Measurements from ENCODE around the gene EIF2S3.

The EIF2S3 gene

DNA sequence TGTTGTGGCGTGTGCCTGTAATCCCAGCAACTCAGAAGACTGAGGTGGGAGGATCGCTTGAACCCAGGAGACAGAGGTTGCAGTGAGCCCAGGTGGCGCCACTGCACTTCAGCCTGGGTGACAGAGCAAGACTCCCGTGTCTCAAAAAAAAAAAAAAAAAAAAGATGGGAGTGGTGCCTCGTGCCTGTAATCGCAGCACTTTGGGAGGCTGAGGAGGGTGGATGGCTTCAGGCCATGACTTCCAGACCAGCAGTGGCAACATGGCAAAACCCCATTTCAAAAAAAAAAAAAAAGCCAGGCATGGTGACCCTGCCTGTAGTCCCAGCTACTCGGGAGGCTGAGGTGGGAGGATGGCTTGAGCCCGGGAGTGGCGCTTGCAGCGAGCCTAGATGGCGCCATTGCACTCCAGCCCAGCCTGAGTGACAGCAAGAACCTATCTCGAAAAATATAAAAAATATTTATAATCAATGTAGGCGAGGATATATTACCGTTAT, 27.0 kb downstream of the EIF2S3 start:
- Histone ChIP-seq H3K9me3 (ENCODE audit: control insufficient read depth, insufficient read depth, low read length) (no peaks in the 10 kb centered on the region), H3K4me1 (ENCODE audit: insufficient read depth, low read length) (no peaks in the 10 kb centered on the region), H3K9ac (ENCODE audit: low read depth, low read length) (peak overlapping the region; percentile 47; the same call in 1 of the 2 replicates), H3K36me3 (ENCODE audit: insufficient read depth, low read length) (peaks cover 5% of the 10 kb centered on the region; the same call in 1 of the 2 replicates)

DNA sequence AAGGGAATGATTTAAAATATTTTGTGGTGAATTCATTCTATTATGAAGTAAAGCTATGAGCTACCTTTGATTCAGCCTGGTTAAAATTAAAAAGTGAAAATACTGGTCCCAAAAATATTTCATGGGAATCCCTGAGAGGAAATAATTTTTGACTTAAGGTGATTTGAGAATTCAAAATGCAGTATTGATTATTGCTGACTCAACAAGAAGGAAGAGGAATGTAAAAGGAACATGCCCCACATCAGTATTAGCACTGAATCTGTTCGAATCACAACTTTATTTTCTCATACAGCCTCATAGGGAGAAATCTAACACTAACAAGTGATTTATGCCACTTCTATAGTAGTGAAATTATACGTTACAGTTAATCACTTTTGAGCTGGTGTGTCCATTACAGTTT, 27.7 kb downstream of the EIF2S3 start:
- H3K9ac ChIP-seq (ENCODE audit: low read depth, low read length), result no peak overlapping the region
- no peaks in the 10 kb centered on the region for H3K9me3 ChIP-seq (ENCODE audit: control insufficient read depth, insufficient read depth, low read length)
- no peaks in the 10 kb centered on the region for H3K4me1 ChIP-seq (ENCODE audit: insufficient read depth, low read length)
- H3K36me3 ChIP-seq (ENCODE audit: insufficient read depth, low read length), result peaks cover 1% of the 10 kb centered on the region; the same call in 1 of the 2 replicates

DNA sequence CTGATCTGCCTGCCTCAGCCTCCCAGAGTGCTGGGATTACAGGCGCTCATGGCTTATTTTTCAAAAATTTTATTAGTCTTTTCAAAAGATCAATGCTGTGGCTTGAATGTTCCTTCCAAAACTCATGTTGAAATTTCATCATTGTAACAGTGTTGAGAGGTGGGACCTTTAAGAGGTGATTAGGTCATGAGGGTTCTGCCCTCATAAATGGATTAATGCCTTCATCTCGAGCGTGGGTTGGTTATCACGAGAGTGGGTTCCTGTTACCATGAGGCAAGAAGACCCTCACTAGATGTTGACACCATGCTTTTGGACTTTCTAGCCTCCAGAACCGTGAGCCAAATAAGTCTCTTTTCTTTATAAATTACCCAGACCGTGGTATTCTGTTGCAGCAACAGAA, 30.3 kb downstream of the EIF2S3 start:
- Histone ChIP-seq H3K9me3 (ENCODE audit: control insufficient read depth, insufficient read depth, low read length) (no peaks in the 10 kb centered on the region), H3K4me1 (ENCODE audit: insufficient read depth, low read length) (no peaks in the 10 kb centered on the region), H3K36me3 (ENCODE audit: insufficient read depth, low read length) (no peaks in the 10 kb centered on the region), H3K9ac (ENCODE audit: low read depth, low read length) (no peak overlapping the region)

DNA sequence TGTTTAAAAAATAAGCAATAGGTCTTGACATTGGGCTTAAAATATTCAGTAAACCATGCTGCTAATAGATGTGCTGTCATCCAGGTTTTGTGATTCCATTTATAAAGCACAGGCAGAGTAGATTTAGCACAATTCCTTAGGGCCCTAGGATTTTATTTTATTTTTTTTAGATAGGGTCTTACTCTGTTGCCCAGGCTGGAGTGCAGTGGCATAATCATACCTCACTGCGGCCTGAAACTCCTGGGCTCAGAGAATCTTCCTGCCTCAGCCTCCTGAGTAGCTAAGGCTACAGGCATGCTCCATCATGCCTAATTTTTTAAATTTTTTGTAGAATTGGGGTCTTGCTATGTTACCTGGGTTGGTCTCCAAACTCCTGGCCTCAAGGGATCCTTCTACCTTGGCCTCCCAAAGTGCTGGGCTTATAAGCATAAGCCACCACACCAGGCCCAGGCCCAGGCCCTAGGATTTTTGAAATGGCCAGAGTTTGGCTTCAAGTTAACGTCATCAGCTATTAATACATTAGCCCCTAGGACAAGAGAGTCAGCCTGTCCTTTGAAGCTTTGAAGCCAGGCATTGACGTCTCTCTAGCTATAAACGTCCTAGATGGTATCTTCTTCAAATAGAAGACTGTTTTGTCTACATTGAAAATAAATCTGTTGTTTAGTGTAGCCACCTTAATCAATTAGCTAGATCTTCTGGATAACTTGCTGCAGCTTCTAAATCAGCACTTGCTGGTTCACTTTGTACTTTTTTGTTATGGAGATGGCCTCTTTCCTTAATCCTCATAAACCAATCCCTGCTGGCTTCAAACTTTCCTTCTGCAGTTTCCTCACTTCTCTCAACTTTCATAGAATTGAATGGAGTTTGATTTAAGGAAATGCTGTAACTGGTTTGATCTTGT, 35.8 kb downstream of the EIF2S3 start:
- no peak overlapping the region for H3K9ac ChIP-seq (ENCODE audit: low read depth, low read length)
- no peaks in the 10 kb centered on the region for H3K36me3 ChIP-seq (ENCODE audit: insufficient read depth, low read length)
- peaks cover 6% of the 10 kb centered on the region; the same call in 1 of the 2 replicates for H3K4me1 ChIP-seq (ENCODE audit: insufficient read depth, low read length)
- no peaks in the 10 kb centered on the region for H3K9me3 ChIP-seq (ENCODE audit: control insufficient read depth, insufficient read depth, low read length)

DNA sequence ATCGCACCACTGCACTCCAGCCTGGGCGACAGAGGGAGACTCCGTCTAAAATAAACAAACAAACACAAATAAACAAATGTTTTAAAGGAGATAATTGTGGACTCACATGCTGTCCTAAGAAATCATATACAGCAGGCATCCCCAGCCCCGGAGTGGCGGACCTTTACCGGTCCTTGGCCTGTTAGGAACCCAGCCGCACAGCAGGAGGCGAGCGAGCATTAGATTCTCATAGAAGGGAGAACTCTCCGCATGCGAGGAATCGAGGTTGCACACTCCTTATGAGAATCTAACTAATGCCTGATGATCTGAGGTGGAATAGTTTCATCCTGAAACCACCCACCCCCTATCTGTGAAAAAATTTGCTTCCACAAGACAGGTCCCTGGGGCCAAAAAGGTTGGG, 39.0 kb downstream of the EIF2S3 start:
- no peaks in the 10 kb centered on the region for H3K9me3 ChIP-seq (ENCODE audit: control insufficient read depth, insufficient read depth, low read length)
- H3K9ac ChIP-seq (ENCODE audit: low read depth, low read length), result no peak overlapping the region
- peaks cover 6% of the 10 kb centered on the region; the same call in 1 of the 2 replicates for H3K4me1 ChIP-seq (ENCODE audit: insufficient read depth, low read length)
- H3K36me3 ChIP-seq (ENCODE audit: insufficient read depth, low read length), result no peaks in the 10 kb centered on the region

DNA sequence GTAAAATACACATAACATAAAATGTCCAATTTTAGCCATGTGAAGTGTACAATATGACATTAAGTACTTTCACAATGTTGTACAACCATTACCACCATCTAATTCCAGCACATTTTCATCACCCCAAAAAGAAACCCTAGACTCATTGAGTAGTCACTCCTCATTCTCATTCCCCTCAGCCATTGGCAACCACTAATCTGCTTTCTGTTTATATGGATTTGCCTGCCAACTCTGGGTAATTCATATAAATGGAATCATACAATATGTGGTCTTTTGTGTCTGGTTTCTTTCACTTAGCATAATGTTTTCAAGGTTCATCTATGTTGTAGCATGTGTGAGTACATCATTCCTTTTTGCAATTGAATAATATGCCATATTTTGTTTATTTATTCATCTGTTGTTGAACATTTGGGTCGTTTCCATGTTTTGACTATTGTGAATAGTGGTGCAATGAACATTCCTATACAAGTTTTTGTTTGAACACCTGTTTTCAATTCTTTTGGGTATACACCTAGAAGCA, 43.0 kb downstream of the EIF2S3 start:
- no peaks in the 10 kb centered on the region; the same call in 1 of the 2 replicates for H3K4me1 ChIP-seq (ENCODE audit: insufficient read depth, low read length)
- H3K9ac ChIP-seq (ENCODE audit: low read depth, low read length), result no peak overlapping the region

DNA sequence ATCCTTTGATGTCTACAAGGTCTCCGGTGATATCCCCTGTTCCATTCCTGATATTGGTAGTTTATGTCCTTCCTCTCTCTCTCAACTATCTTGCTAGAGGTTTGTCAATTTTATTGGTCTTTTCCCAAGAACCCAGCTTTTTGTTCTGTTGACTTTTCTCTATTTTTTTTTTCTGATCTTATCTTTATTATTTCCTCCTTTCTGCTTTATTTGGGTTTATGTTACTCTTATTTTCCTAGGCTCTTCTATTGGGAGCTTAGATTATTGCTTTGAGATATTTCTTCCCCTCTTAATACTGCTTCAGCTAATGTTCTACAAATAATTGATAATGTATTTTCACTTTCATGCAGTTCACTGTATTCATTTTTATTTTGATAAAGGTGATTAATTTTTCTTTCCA, 44.2 kb downstream of the EIF2S3 start:
- Histone ChIP-seq H3K9me3 (ENCODE audit: control insufficient read depth, insufficient read depth, low read length) (no peaks in the 10 kb centered on the region), H3K4me1 (ENCODE audit: insufficient read depth, low read length) (no peaks in the 10 kb centered on the region; the same call in 1 of the 2 replicates), H3K36me3 (ENCODE audit: insufficient read depth, low read length) (no peaks in the 10 kb centered on the region), H3K9ac (ENCODE audit: low read depth, low read length) (no peak overlapping the region)

More for the DNA sequence above, 43.0 kb downstream of the EIF2S3 start:
- Histone ChIP-seq H3K9me3 (ENCODE audit: control insufficient read depth, insufficient read depth, low read length) (no peaks in the 10 kb centered on the region), H3K36me3 (ENCODE audit: insufficient read depth, low read length) (no peaks in the 10 kb centered on the region)

DNA sequence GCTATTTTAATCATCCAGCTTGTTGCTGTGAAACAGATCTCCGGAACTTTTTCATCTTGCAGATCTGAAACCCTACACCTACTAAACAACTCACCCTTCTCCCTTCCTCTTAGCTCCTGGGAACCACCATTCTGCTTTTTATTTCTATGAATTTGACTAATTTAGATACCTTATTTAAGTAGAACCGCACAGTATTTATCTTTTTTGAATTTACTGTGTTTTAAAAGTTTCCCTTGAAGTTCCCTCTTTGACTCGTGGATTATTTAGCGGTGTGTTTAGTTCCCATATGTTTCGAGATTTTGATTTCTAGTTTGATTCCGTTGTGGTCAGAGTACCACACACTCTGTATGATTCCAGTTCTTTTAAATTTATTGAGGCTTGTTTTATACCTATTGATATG, 44.6 kb downstream of the EIF2S3 start:
- Histone ChIP-seq H3K4me1 (ENCODE audit: insufficient read depth, low read length) (no peaks in the 10 kb centered on the region; the same call in 1 of the 2 replicates), H3K9me3 (ENCODE audit: control insufficient read depth, insufficient read depth, low read length) (no peaks in the 10 kb centered on the region), H3K36me3 (ENCODE audit: insufficient read depth, low read length) (no peaks in the 10 kb centered on the region), H3K9ac (ENCODE audit: low read depth, low read length) (no peak overlapping the region)

DNA sequence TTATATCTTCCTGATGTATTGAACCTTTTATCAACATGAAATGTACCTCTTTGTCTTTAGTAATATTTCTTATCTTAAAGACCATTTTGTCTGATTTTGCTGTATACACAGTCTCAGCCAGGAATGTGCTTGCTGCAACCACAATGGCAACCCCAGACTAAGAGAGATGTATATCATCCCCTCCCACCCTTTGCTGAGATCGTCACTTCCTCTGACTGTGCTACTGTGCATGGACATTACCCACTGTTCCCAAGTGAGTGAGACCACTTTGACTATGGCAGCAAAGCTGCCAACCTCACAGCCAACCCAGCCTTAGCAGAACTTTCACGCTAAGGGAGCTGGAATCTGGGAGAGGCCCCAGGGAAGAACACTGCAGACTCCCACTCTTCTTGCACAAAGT, 46.0 kb downstream of the EIF2S3 start:
- Histone ChIP-seq H3K9ac (ENCODE audit: low read depth, low read length) (no peak overlapping the region), H3K4me1 (ENCODE audit: insufficient read depth, low read length) (no peaks in the 10 kb centered on the region; the same call in 1 of the 2 replicates), H3K36me3 (ENCODE audit: insufficient read depth, low read length) (no peaks in the 10 kb centered on the region), H3K9me3 (ENCODE audit: control insufficient read depth, insufficient read depth, low read length) (no peaks in the 10 kb centered on the region)

DNA sequence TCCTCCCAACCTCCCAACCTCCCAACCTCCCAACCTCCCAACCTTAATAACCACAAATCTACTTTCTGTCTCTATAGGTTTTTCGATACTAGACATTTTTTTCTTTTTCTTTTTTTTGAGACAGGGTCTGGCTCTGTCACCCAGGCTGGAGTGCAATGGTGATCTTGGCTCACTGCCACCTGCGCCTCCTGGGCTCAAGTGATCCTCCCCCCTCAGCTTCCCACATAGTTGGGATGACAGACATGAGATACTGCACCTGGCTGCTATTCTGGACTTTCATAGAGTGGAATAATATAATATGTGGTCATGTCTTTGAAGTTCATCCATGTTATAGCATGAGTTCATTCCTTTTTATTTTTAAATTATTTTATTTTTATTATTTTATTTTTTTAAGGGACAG, 55.3 kb downstream of the EIF2S3 start:
- H3K36me3 ChIP-seq (ENCODE audit: insufficient read depth, low read length), result no peaks in the 10 kb centered on the region
- no peak overlapping the region for H3K9ac ChIP-seq (ENCODE audit: low read depth, low read length)
- H3K9me3 ChIP-seq (ENCODE audit: control insufficient read depth, insufficient read depth, low read length), result no peaks in the 10 kb centered on the region
- no peaks in the 10 kb centered on the region for H3K4me1 ChIP-seq (ENCODE audit: insufficient read depth, low read length)

DNA sequence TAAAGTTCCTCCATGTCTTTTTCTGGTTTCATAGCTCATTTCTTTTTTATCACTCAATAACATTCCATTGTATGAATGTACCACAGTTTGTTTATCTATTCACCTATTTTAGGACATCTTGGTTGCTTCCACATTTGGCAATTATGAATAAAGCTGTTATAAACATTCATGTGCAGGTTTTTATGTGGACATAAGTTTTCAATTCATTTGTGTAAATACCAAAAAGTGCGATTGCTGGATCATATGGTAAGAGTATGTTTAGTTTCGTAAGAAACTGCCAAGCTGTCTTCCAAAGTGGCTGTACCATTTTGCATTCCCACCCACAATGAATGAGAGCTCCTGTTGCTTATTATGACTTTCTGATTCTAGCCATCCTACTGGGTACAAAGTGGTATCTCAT, 58.4 kb downstream of the EIF2S3 start:
- Histone ChIP-seq H3K9me3 (ENCODE audit: control insufficient read depth, insufficient read depth, low read length) (no peaks in the 10 kb centered on the region), H3K4me1 (ENCODE audit: insufficient read depth, low read length) (no peaks in the 10 kb centered on the region), H3K9ac (ENCODE audit: low read depth, low read length) (no peak overlapping the region), H3K36me3 (ENCODE audit: insufficient read depth, low read length) (no peaks in the 10 kb centered on the region)

DNA sequence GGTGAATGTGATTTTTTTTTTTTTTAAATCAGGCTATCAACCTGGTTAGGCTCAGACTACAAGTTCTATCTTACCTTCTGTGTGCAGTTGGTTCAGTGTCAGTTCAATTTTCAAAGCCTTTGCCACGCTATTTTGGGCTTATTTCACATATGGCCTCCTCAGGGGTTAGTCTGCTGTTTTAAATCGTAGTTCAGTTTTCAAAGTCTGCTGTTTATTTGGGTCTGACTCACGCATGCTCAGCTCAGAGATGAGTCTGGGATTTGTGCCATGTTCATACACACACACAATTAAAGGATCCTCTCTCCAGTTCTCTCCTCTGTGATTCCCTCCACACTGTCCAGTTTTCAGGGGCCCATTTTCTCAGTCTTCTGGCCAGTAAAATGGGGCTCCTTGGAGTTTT, 62.5 kb downstream of the EIF2S3 start:
- no peaks in the 10 kb centered on the region for H3K4me1 ChIP-seq (ENCODE audit: insufficient read depth, low read length)
- no peaks in the 10 kb centered on the region for H3K9me3 ChIP-seq (ENCODE audit: control insufficient read depth, insufficient read depth, low read length)
- no peak overlapping the region for H3K9ac ChIP-seq (ENCODE audit: low read depth, low read length)
- no peaks in the 10 kb centered on the region for H3K36me3 ChIP-seq (ENCODE audit: insufficient read depth, low read length)

DNA sequence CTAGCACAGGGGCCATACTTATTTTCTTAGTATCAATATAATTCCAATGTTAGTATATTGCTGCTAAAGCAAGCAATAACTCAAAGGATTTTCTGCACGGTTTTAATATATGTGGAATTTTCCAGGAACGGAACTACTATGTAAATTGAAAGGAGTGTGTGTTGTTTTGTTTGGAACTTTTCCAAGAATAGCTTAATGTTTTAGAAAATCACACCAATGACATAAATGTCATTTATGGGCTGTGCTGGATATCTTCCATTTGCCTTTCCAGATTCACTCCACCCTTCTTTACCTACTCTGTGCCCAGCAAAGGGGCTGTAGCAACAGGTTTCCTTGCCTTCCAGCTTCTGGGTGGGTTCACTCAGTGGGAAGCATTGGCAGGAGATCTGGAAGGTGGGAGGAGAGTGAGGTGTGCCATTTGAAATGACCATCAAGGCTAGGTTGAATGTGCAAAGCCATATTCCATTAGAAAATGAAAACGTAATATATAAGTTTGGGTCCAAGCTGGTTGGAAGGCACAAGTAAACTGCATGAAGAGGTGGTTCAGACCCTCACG, 69.6 kb downstream of the EIF2S3 start:
- Histone ChIP-seq H3K9me3 (ENCODE audit: control insufficient read depth, insufficient read depth, low read length) (no peaks in the 10 kb centered on the region), H3K9ac (ENCODE audit: low read depth, low read length) (no peak overlapping the region), H3K36me3 (ENCODE audit: insufficient read depth, low read length) (no peaks in the 10 kb centered on the region), H3K4me1 (ENCODE audit: insufficient read depth, low read length) (peaks cover 3% of the 10 kb centered on the region; the same call in 1 of the 2 replicates)

DNA sequence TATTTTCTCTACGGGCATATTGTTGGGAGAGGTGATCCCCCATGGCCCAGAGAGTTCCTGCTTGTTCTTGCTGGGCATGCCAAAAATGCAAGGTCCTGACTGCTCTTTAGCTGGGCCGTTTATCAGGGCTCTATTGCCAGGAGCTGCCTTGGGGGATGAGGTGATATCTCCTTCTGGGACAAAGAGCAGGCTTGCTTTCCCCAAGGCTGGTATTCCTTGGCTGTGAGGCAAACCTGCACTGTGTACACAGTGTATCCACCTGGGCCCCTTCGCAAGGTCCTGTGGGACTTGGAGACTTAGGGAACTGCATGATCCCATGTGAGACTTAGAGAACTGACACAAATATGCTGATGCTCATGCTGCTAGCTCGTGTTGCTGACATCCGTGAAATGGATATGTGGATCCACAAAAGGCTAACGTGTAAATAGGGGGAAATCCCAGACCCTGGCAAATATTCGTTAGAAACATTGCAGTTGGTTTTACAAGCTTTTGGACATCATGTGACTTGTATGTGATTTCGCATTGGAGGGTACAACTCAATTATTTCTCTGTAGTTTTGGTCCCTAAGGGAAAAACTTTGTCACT, 70.4 kb downstream of the EIF2S3 start:
- Histone ChIP-seq H3K4me1 (ENCODE audit: insufficient read depth, low read length) (peaks cover 5% of the 10 kb centered on the region), H3K36me3 (ENCODE audit: insufficient read depth, low read length) (no peaks in the 10 kb centered on the region), H3K9ac (ENCODE audit: low read depth, low read length) (no peak overlapping the region), H3K9me3 (ENCODE audit: control insufficient read depth, insufficient read depth, low read length) (no peaks in the 10 kb centered on the region)

All from ES-I3 (cell line).